ENCODE measurements around the gene FAM151B.
"Not testable (repeated sequence)": the region's sequence is repeated elsewhere in the genome, so short reads cannot be mapped to it uniquely, and the experiment has no call there.

Gene FAM151B

GRCh38 chr5:80487829-80488721 lies at the start of gene FAM151B:
Gene FAM151B, plus strand, starts transcription at chr5:80488100. Its CDS starts 24 bp downstream, at chr5:80488124.
- in situ Hi-C loops (cut with MboI; ENCODE audit: low sequenced_read_pairs): no loop called here

GRCh38 chr5:80438739-80439138 lies 49.2 kb upstream of the FAM151B start:
- in situ Hi-C loops (cut with MboI; ENCODE audit: low sequenced_read_pairs): no loop called here

GRCh38 chr5:80439213-80439612 lies 48.7 kb upstream of the FAM151B start:
- in situ Hi-C loops (cut with MboI; ENCODE audit: low sequenced_read_pairs): no loop called here

- in situ Hi-C loops (cut with MboI; ENCODE audit: low sequenced_read_pairs): no loop called here
Observed at GRCh38 chr5:80442742-80443141, 45.2 kb upstream of the FAM151B start.

GRCh38 chr5:80453366-80453765 lies 34.5 kb upstream of the FAM151B start:
- in situ Hi-C loops (cut with MboI; ENCODE audit: low sequenced_read_pairs): no loop called here

- in situ Hi-C loops (cut with MboI; ENCODE audit: low sequenced_read_pairs): no loop called here
Observed at GRCh38 chr5:80463269-80463668, 24.6 kb upstream of the FAM151B start.

- in situ Hi-C loops (cut with MboI; ENCODE audit: low sequenced_read_pairs): no loop called here
Observed at GRCh38 chr5:80466669-80467485, 21.0 kb upstream of the FAM151B start.

GRCh38 chr5:80468131-80468530 lies 19.8 kb upstream of the FAM151B start:
- in situ Hi-C loops (cut with MboI; ENCODE audit: low sequenced_read_pairs): no loop called here

- in situ Hi-C loops (cut with MboI; ENCODE audit: low sequenced_read_pairs): not testable (repeated sequence)
Observed at GRCh38 chr5:80470631-80471030, 17.3 kb upstream of the FAM151B start.

- in situ Hi-C loops (cut with MboI; ENCODE audit: low sequenced_read_pairs): no loop called here
Observed at GRCh38 chr5:80474929-80475328, 13.0 kb upstream of the FAM151B start.

- in situ Hi-C loops (cut with MboI; ENCODE audit: low sequenced_read_pairs): no loop called here
Observed at GRCh38 chr5:80479713-80480112, 8.2 kb upstream of the FAM151B start.

GRCh38 chr5:80480354-80480753 lies 7.5 kb upstream of the FAM151B start:
- in situ Hi-C loops (cut with MboI; ENCODE audit: low sequenced_read_pairs): no loop called here

- in situ Hi-C loops (cut with MboI; ENCODE audit: low sequenced_read_pairs): no loop called here
Observed at GRCh38 chr5:80481019-80481893, 6.6 kb upstream of the FAM151B start.

- in situ Hi-C loops (cut with MboI; ENCODE audit: low sequenced_read_pairs): no loop called here
Observed at GRCh38 chr5:80482578-80482977, 5.3 kb upstream of the FAM151B start.

GRCh38 chr5:80483636-80484232 lies 4.2 kb upstream of the FAM151B start:
- in situ Hi-C loops (cut with MboI; ENCODE audit: low sequenced_read_pairs): no loop called here

- in situ Hi-C loops (cut with MboI; ENCODE audit: low sequenced_read_pairs): no loop called here
Observed at GRCh38 chr5:80487444-80487828, 464 bp upstream of the FAM151B start.

- in situ Hi-C loops (cut with MboI; ENCODE audit: low sequenced_read_pairs): no loop called here
Observed at GRCh38 chr5:80491296-80491695, 3.4 kb downstream of the FAM151B start.

GRCh38 chr5:80492741-80493140 lies 4.8 kb downstream of the FAM151B start:
- in situ Hi-C loops (cut with MboI; ENCODE audit: low sequenced_read_pairs): no loop called here

- in situ Hi-C loops (cut with MboI; ENCODE audit: low sequenced_read_pairs): not testable (repeated sequence)
Observed at GRCh38 chr5:80493443-80493842, 5.5 kb downstream of the FAM151B start.

- in situ Hi-C loops (cut with MboI; ENCODE audit: low sequenced_read_pairs): no loop called here
Observed at GRCh38 chr5:80495891-80496290, 8.0 kb downstream of the FAM151B start.

GRCh38 chr5:80502800-80503199 lies 14.9 kb downstream of the FAM151B start:
- in situ Hi-C loops (cut with MboI; ENCODE audit: low sequenced_read_pairs): no loop called here
